K562 (cell line): Measurements from ENCODE around the gene DUS1L. TPM values are rescaled to one million over a fixed set of nuclear protein-coding genes. Genes with fewer than 3 reads are reported as not detected.

Experiments used
- ATAC-seq: fragments of 200-7000 bp; cut with Tn5 transposase; 3 replicates; pipeline ENCODE4 v1.9.1; 2020; ENCODE audit warnings: moderate library complexity
- BruUV-seq: library from RNA; stranded (reverse); fragments of 400-500 nt; replicated peaks from 2 replicates; lab custom pipeline; 2021; lab: Mats Ljungman, UMichigan
- CTCF ChIA-PET: fragments of 300-600 bp; formaldehyde crosslinking; extraction: SDS; loops from one replicate; lab custom pipeline; 2021; ENCODE audit warnings: low intra/inter-chr PET ratio; lab: Yijun Ruan, JAX
- POLR2A ChIA-PET: fragments of 300-600, 350-650 bp; sonication (Branson Sonifier 250); formaldehyde crosslinking; extraction: SDS; loops from one replicate; lab custom pipeline; 2021; ENCODE audit warnings: antibody characterized with exemption, inconsistent platforms; lab: Yijun Ruan, JAX
- DNase-seq, 4 experiments: peaks; one replicate each; pipeline versions ENCODE4 v3.0.0 to v3.0.0-alpha.2; 2011 to 2018; ENCODE audit warnings: low spot score in 3 of 4, mixed read lengths in 3 of 4; ENCODE audit errors: extremely low read depth in 1 of 4
- FAIRE-seq: peaks from 2 replicates; lab custom pipeline; 2011; peaks lifted over from hg19 to GRCh38; lab: Jason Lieb, UNC
- H2AFZ ChIP-seq: 2 replicates; pipeline ENCODE4 v1.6.0; 2011; ENCODE audit warnings: low read depth, low read length, control low read depth, inconsistent platforms
- H3K27ac ChIP-seq: fragments of 200-600 bp; 3 replicates; pipeline ENCODE4 v1.8.0; 2011; ENCODE audit warnings: low read depth, mild to moderate bottlenecking, control low read depth, inconsistent platforms, low read length, moderate library complexity, mixed read lengths; ENCODE audit errors: extremely low read depth
- H3K27me3 ChIP-seq, 2 experiments: fragments of 300-600 bp in 1 of 2; 2 replicates in 1 of 2; 3 replicates in 1 of 2; pipeline versions ENCODE4 v1.6.0 to v1.8.0; 2011; ENCODE audit warnings: inconsistent platforms in 2 of 2, low read length in 2 of 2, mild to moderate bottlenecking in 1 of 2, mixed read lengths in 1 of 2, moderate library complexity in 1 of 2; ENCODE audit not compliant: control insufficient read depth in 2 of 2, insufficient read depth in 2 of 2
- H3K36me3 ChIP-seq: fragments of 300-600 bp; 3 replicates; pipeline ENCODE4 v1.8.0; 2011; ENCODE audit warnings: mild to moderate bottlenecking, low read length, inconsistent platforms; ENCODE audit not compliant: control insufficient read depth, insufficient read depth
- H3K4me1 ChIP-seq, 2 experiments: fragments of 200-600 bp in 1 of 2; replicated peaks in 1 of 2; 2 replicates in 1 of 2; 3 replicates in 1 of 2; pipeline versions ENCODE4 v1.5.1 to v1.8.0; 2011; ENCODE audit warnings: inconsistent platforms in 2 of 2, low read length in 2 of 2, mild to moderate bottlenecking in 1 of 2, mixed read lengths in 1 of 2, moderate library complexity in 1 of 2; ENCODE audit not compliant: control insufficient read depth in 2 of 2, insufficient read depth in 2 of 2
- H3K4me2 ChIP-seq: 2 replicates; pipeline ENCODE4 v1.6.1; 2011; ENCODE audit warnings: low read length, control low read depth, inconsistent platforms, mixed read lengths; ENCODE audit not compliant: insufficient read depth
- H3K4me3 ChIP-seq: fragments of 200-600 bp; sonication (generic), shearing (Covaris generic); 2 replicates; pipeline ENCODE4 v1.5.1; 2016; ENCODE audit warnings: control low read depth, inconsistent platforms
- H3K79me2 ChIP-seq: fragments of 200-600 bp; 3 replicates; pipeline ENCODE4 v1.8.0; 2011; ENCODE audit warnings: low read length, inconsistent platforms; ENCODE audit not compliant: control insufficient read depth, insufficient read depth
- H3K9ac ChIP-seq, 2 experiments: 2 replicates each; pipeline versions ENCODE4 v1.6.0 to v1.6.1; 2011; ENCODE audit warnings: low read depth in 2 of 2, low read length in 2 of 2, control low read depth in 1 of 2, inconsistent platforms in 1 of 2, mild to moderate bottlenecking in 1 of 2, mixed read lengths in 1 of 2; ENCODE audit not compliant: insufficient read depth in 1 of 2
- H3K9me1 ChIP-seq: one replicate; pipeline ENCODE4 v1.6.0; 2011; ENCODE audit warnings: inconsistent platforms, mild to moderate bottlenecking, low read length, moderate library complexity; ENCODE audit not compliant: control insufficient read depth, insufficient read depth
- H3K9me3 ChIP-seq: replicated peaks from 2 replicates; pipeline ENCODE4 v1.5.1; 2011; ENCODE audit warnings: low read depth, low read length, inconsistent platforms; ENCODE audit not compliant: control insufficient read depth, insufficient read depth
- H4K20me1 ChIP-seq: replicated peaks from 2 replicates; pipeline ENCODE4 v1.6.1; 2011; ENCODE audit warnings: low read length, inconsistent platforms, mixed read lengths; ENCODE audit not compliant: control insufficient read depth, insufficient read depth
- PCBP1 ChIP-seq: fragments of 200-400 bp; formaldehyde crosslinking; IDR thresholded peaks from 2 replicates; pipeline ENCODE4 v1.6.1; 2018; ENCODE audit warnings: mild to moderate bottlenecking, low read depth, low read length; ENCODE audit not compliant: poor library complexity, severe bottlenecking
- POLR2G ChIP-seq: fragments of 200-400 bp; formaldehyde crosslinking; IDR thresholded peaks from 2 replicates; pipeline ENCODE4 v1.6.1; 2017; ENCODE audit warnings: low read depth, mild to moderate bottlenecking, antibody characterized with exemption, low read length, moderate library complexity
- RBFOX2 ChIP-seq: fragments of 200-400 bp; formaldehyde crosslinking; IDR thresholded peaks from 2 replicates; pipeline ENCODE4 v1.6.1; 2017; ENCODE audit warnings: low read depth, mild to moderate bottlenecking, low read length, moderate library complexity
- RBM22 ChIP-seq: fragments of 200-400 bp; formaldehyde crosslinking; IDR thresholded peaks from 2 replicates; pipeline ENCODE4 v1.6.1; 2018; ENCODE audit warnings: low read length, low read depth; ENCODE audit not compliant: poor library complexity, severe bottlenecking
- SETDB1 ChIP-seq: IDR thresholded peaks from one replicate; pipeline ENCODE4 v1.6.1; 2012; ENCODE audit warnings: low read length, control low read depth, inconsistent platforms
- ZBTB33 ChIP-seq: sonication (generic); formaldehyde crosslinking; IDR thresholded peaks from 2 replicates; pipeline ENCODE4 v1.8.1; 2023; ENCODE audit warnings: mild to moderate bottlenecking, missing genetic modification reagents
- ZBTB7A ChIP-seq: IDR thresholded peaks from 2 replicates; pipeline ENCODE4 v1.6.1; 2011; ENCODE audit warnings: low read depth, mild to moderate bottlenecking, low read length, moderate library complexity, borderline replicate concordance; ENCODE audit not compliant: control insufficient read depth
- ZNF584 ChIP-seq: fragments of 200-800 bp; sonication (Bioruptor generic); IDR thresholded peaks from 2 replicates; pipeline ENCODE4 v1.6.1; 2016; ENCODE audit warnings: low read depth, mild to moderate bottlenecking, missing genetic modification characterization, missing compliant biosample characterization
- WGBS: fragments of 100-300 bp; shearing (Covaris generic); methylation state at CpG from one replicate; pipeline ENCODE4 v1.1.6; 2016; ENCODE audit warnings: low coverage, mixed read lengths; ENCODE audit not compliant: insufficient coverage; ENCODE audit errors: missing lambda C conversion rate; 5-methylcytosine and 5-hydroxymethylcytosine counted together
- in situ Hi-C: fragments of 300-500 bp; cut with MboI; formaldehyde crosslinking; loops from 4 replicates; pipeline ENCODE4 v1.15.0; 2018; ENCODE audit warnings: inconsistent platforms, mixed read lengths
- intact Hi-C: fragments of 100-400 bp; cut with micrococcal nuclease; formaldehyde crosslinking; loops from 2 replicates; pipeline ENCODE4 v1.14.2; 2022
- polyA plus RNA-seq, 8 experiments: library from polyadenylated mRNA; depleted of rRNA in 4 of 8; stranded (reverse) in 5 of 8; unstranded in 3 of 8; fragments of >200 nt; fragmentation: Nextera tagmentation in 2 of 8; fragmentation: Illumina TruSeq in 1 of 8; extraction: Ambion mirVana in 2 of 8; extraction: Trizol in 1 of 8; gene quantifications; 2 replicates each; pipeline versions ENCODE4 v1.2.1 to v1.2.3, GENCODE V29; 2011 to 2014; ENCODE audit warnings: inconsistent platforms in 1 of 8, missing spikeins in 1 of 8
- total RNA-seq, 7 experiments: library from RNA; depleted of rRNA in 6 of 7; stranded (reverse); fragments of >200 nt in 6 of 7; fragmentation: Illumina TruSeq in 2 of 7; extraction: Trizol in 2 of 7; gene quantifications; 2 replicates each; pipeline versions ENCODE4 v1.2.1 to v1.2.3, GENCODE V29; 2011 to 2021; ENCODE audit warnings: low replicate concordance in 1 of 7

The DUS1L gene
- total and polyA plus RNA-seq, 9 of the 15 experiments (the other 6 are each of a cell fraction or from before 2014, with no cell fraction given), result 7.8 to 210 (median 83.9) TPM

- WGBS, result 87% methylated on average over 23 of the region's 38 CpGs
- ATAC-seq (no peak), DNase-seq (no peak), FAIRE-seq (no peak)
- TSS peak; percentile 73 for BruUV-seq
- Histone ChIP-seq H3K9me1 (peaks cover 6% of the 10 kb centered on the region), H3K9me3 (no peaks in the 10 kb centered on the region), H3K27ac (no peak overlapping the region), H2AFZ (no peak overlapping the region), H3K9ac (peak overlapping the region; percentile 87 to 97), H3K36me3 (peaks cover 40% of the 10 kb centered on the region; the same call in 2 of the 3 replicates), H3K4me2 (no peak overlapping the region), H3K4me1 (peaks cover 29 to 86% of the 10 kb centered on the region in 2 experiments), H3K79me2 (peaks cover 41% of the 10 kb centered on the region), H3K27me3 (no peaks in the 10 kb centered on the region), H4K20me1 (peaks cover 21% of the 10 kb centered on the region; the same call in 1 of the 2 replicates), H3K4me3 (peak overlapping the region; percentile 62; the same call in 1 of the 2 replicates)
- in situ Hi-C loops, result loop anchor here (5.0 kb wide), 1 partner anchor 124 kb away; no protein-coding TSS in a partner anchor
- ChIA-PET POLR2A (interaction anchor here (0.7 to 6.4 kb wide), 4 partner anchors 12 to 121 kb away, joined by 3 to 51 read pairs (median 4); partner anchors contain the start of genes CENPX and LRRC45), CTCF (no interaction called here)
- TF ChIP-seq ZBTB7A, result 0 out of 2 replicates have a peak, but pooled peaks have one; percentile 2
- no peak for TF ChIP-seq SETDB1
- peak; percentile 87 for TF ChIP-seq ZBTB33 (CRISPR knock-in tag)
- peak; percentile 74 for TF ChIP-seq RBM22
- TF ChIP-seq PCBP1, result peak; percentile 68
- TF ChIP-seq POLR2G, result peak; percentile 72
- peak; percentile 66 for TF ChIP-seq RBFOX2
- TF ChIP-seq ZNF584 (CRISPR knock-in tag), result no peak
- intact Hi-C loops, result loop anchor here (5.0 to 10.0 kb wide), 2 partner anchors 64 to 311 kb away; partner anchors contain the start of gene FASN
Observed at GRCh38 chr17:82033359-82034085, 32.1 kb downstream of the DUS1L start.
